Lower leg skin (tissue), 4 donors: ENCODE measurements around the gene PRDM16. TPM values are rescaled to one million over a fixed set of nuclear protein-coding genes. Genes with fewer than 3 reads are reported as not detected.

Experiments
- DNase-seq, 2 donors: peaks; one replicate each; pipeline ENCODE4 v3.0.0-alpha.2; 2019; ENCODE audit warnings: low spot score in 2 of 2
- H3K4me3 ChIP-seq: fragments of 200-600 bp; sonication (generic); 2 replicates; pipeline ENCODE4 v1.5.1; 2017; ENCODE audit warnings: mild to moderate bottlenecking, low read depth; ENCODE audit not compliant: poor library complexity, severe bottlenecking
- CTCF ChIP-seq, 3 donors: fragments of 450-650 bp; IDR thresholded peaks; one replicate each; pipeline ENCODE4 v1.5.1; 2016; ENCODE audit warnings: antibody characterized with exemption in 3 of 3, mild to moderate bottlenecking in 3 of 3, moderate library complexity in 2 of 3
- POLR2A ChIP-seq, 2 donors: fragments of 450-650 bp; IDR thresholded peaks; one replicate each; pipeline ENCODE4 v1.6.1; 2016 to 2017; ENCODE audit warnings: antibody characterized with exemption in 2 of 2, mild to moderate bottlenecking in 1 of 2, moderate library complexity in 1 of 2
- WGBS, 2 donors: methylation state at CpG; one replicate each; pipeline ENCODE4 v1.1.5; 2018; 5-methylcytosine and 5-hydroxymethylcytosine counted together
- intact Hi-C: fragments of 100-400 bp; cut with DNase I; formaldehyde crosslinking; loops from one replicate; pipeline ENCODE4 v1.15.0; 2023; ENCODE audit warnings: low total_unique reads
- total RNA-seq, 4 donors: library from RNA; depleted of rRNA; stranded (reverse); fragments of >200 nt; gene quantifications; one replicate each; pipeline ENCODE4 v1.1.0, GENCODE V29; 2016

Gene PRDM16
- total RNA-seq, 4 donors from 2014 or later, result 0.08 to 0.91 (median 0.56) TPM; not detected in 1

GRCh38 chr1:3319874-3320245 lies 250.9 kb downstream of the PRDM16 start:
- intact Hi-C loops, result no loop called here
- no peak overlapping the region for H3K4me3 ChIP-seq
- DNase-seq, result no peak
- 30 to 39% methylated on average over 4 of the region's 4 CpGs for WGBS, 2 donors
- TF ChIP-seq POLR2A (IDR thresholded peaks at IDR 0.05), result no peak
- TF ChIP-seq CTCF (IDR thresholded peaks at IDR 0.05), result peak in 1 of 3 donors; percentile 10

GRCh38 chr1:3320246-3321152 lies 251.5 kb downstream of the PRDM16 start:
- intact Hi-C loops, result no loop called here
- 49 to 61% methylated on average over 18 of the region's 18 CpGs for WGBS, 2 donors
- TF ChIP-seq CTCF (IDR thresholded peaks at IDR 0.05) (no peak), POLR2A (IDR thresholded peaks at IDR 0.05) (no peak)

GRCh38 chr1:3321559-3322449 lies 252.8 kb downstream of the PRDM16 start:
- TF ChIP-seq POLR2A (IDR thresholded peaks at IDR 0.05) (no peak), CTCF (IDR thresholded peaks at IDR 0.05) (peak in 1 of 3 donors; percentile 12)
- 60 to 62% methylated on average over 25 of the region's 25 CpGs for WGBS, 2 donors
- DNase-seq, result no peak
- intact Hi-C loops, result no loop called here
- H3K4me3 ChIP-seq, result no peak overlapping the region

More at GRCh38 chr1:3320246-3321152, 251.5 kb downstream of the PRDM16 start:
- H3K4me3 ChIP-seq, result no peak overlapping the region
- DNase-seq, result no peak

- DNase-seq, result no peak
- WGBS, 2 donors, result 73 to 75% methylated on average over 17 of the region's 17 CpGs
- intact Hi-C loops, result no loop called here
These were observed 253.5 kb downstream of the PRDM16 start for GRCh38 chr1:3322450-3323020.

More at GRCh38 chr1:3322450-3323020, 253.5 kb downstream of the PRDM16 start:
- TF ChIP-seq POLR2A (IDR thresholded peaks at IDR 0.05), result no peak
- no peak for TF ChIP-seq CTCF (IDR thresholded peaks at IDR 0.05)
- no peak overlapping the region for H3K4me3 ChIP-seq
